NK-92 (cell line): Measurements from ENCODE around the gene CWH43.
"Not testable (repeated sequence)": the region's sequence is repeated elsewhere in the genome, so short reads cannot be mapped to it uniquely, and the experiment has no call there.

ENCODE experiments used
- DNase-seq: peaks from one replicate; lab custom pipeline; 2025; ENCODE audit not compliant: unreplicated experiment; lab: John Stamatoyannopoulos, UW

The CWH43 gene

DNA sequence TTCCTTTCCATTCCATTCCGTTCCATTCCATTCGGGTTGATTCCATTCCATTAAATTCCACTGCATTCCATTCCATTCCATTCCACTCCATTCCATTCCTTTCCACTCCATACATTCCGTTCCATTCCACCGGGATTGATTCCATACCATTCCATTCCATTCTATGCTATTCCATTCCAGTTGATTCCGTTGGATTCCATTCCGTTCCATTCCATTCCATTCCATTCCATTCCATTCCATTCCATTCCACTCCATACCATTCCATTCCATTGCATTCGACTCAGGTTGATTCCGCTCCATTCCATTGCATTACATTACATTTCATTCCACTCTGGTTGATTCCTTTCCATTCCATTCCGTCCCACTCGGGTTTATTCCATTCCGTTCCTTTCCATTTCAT is 110.1 kb downstream of the CWH43 start:
- DNase-seq, result not testable (repeated sequence)

DNA sequence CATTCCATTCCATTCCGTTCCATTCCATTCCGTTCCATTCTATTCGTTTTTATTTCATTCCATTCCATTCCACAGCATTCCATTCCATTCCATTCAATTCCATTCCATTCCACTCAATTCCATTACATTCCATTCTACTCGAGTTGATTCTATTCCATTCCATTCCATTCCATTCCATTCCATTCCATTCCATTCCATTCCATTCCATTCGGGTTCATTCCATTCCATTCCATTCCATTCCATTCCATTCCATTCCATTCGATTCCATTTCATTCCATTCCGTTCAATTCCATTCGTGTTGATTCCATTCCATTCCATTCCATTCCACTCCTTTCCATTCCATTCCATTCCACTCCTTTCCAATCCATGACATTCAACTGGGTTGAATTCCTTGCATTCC is 110.6 kb downstream of the CWH43 start:
- not testable (repeated sequence) for DNase-seq

DNA sequence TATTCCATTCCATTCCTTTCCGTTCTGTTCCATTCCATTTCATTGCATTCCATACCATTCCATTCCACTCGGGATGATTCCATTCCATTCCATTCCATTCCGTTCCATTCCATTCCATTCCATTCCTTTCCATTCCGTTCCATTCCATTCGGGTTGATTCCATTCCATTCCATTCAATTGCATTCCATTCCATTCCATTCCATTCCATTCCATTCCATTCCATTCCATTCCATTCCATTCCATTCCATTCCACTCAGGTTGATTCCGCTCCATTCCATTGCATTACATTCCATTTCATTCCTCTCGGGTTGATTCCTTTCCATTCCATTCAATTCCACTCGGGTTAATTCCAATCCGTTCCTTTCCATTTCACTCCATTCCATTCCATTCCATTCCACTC is 111.0 kb downstream of the CWH43 start:
- DNase-seq, result not testable (repeated sequence)

GRCh38 chr4:49097505-49097904 is 111.4 kb downstream of the CWH43 start:
- not testable (repeated sequence) for DNase-seq

- not testable (repeated sequence) for DNase-seq
Measured at GRCh38 chr4:49098034-49098759, 112.1 kb downstream of the CWH43 start.

DNA sequence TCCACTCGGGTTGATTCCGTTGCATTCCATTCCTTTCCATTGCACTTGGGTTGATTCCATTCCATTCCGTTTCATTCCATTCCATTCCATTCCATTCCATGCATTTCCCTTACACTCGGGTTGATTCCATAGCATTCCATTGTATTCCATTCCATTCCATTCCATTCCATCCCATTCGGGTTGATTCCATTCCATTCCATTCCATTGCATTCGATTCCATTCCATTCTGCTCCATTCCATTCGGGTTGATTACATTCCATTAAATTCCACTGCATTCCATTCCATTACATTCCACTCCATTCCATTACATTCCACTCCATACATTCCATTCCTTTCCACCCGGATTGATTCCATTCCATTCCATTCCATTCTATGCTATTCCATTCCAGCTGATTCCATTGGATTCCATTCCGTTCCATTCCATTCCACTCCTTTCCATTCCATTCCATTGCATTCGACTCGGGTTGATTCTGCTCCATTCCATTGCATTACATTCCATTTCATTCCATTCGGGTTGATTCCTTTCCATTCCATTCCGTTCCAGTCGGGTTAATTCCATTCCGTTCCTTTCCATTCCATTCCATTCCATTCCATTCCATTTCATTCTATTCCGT is 113.9 kb downstream of the CWH43 start:
- DNase-seq, result not testable (repeated sequence)

GRCh38 chr4:49102344-49102898 is 116.3 kb downstream of the CWH43 start:
- DNase-seq, result not testable (repeated sequence)

GRCh38 chr4:49103436-49104136 is 117.5 kb downstream of the CWH43 start:
- not testable (repeated sequence) for DNase-seq

- not testable (repeated sequence) for DNase-seq
Measured at GRCh38 chr4:49104231-49104930, 118.3 kb downstream of the CWH43 start.

- DNase-seq, result not testable (repeated sequence)
Measured at GRCh38 chr4:49105248-49105904, 119.3 kb downstream of the CWH43 start.

- DNase-seq, result not testable (repeated sequence)
Measured at GRCh38 chr4:49107262-49107661, 121.2 kb downstream of the CWH43 start.

- not testable (repeated sequence) for DNase-seq
Measured at GRCh38 chr4:49108183-49108978, 122.3 kb downstream of the CWH43 start.

DNA sequence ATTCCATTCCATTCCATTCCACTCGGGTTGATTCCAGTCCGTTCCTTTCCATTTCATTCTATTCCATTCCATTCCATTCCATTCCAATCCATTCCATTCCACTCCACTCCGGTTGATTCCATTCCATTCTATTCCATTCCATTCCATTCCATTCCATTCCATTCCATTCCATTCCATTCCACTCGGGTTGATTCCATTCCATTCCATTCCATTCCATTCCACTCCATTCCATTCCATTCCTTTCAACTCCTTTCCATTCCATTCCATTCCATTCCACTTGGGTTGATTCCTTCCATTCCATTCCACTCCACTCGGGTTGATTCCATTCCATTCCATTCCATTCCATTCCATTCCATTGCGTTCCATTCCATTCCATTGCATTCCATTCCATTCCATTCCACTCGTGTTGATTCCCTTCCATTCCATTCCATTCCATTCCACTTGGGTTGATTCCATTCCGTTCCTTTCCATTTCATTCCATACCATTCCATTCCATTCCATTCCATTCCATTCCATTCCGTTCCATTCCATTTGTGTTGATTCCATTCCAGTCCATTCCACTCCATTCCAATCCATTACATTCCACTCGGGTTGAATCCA is 123.6 kb downstream of the CWH43 start:
- not testable (repeated sequence) for DNase-seq

- not testable (repeated sequence) for DNase-seq
Measured at GRCh38 chr4:49110579-49110978, 124.5 kb downstream of the CWH43 start.
